Spleen (tissue), 13 donors: ENCODE results near the gene ILDR1. TPM values are rescaled to one million over a fixed set of nuclear protein-coding genes. Genes with fewer than 3 reads are reported as not detected.

Source experiments
- DNase-seq: peaks from one replicate; pipeline ENCODE4 v3.0.0-alpha.2; 2020
- H3K27ac ChIP-seq, 8 donors: fragments of 200-600 bp; sonication (generic) in 7 of 8; 1 replicate in 4 of 8; 2 replicates in 4 of 8; pipeline versions ENCODE4 v1.5.0 to v1.8.0; 2016 to 2021; ENCODE audit warnings: inconsistent platforms in 4 of 8, mild to moderate bottlenecking in 4 of 8, moderate library complexity in 1 of 8
- H3K27me3 ChIP-seq, 7 donors: fragments of 200-600 bp; sonication (generic) in 6 of 7; replicated peaks in 1 of 7; 1 replicate in 4 of 7; 2 replicates in 3 of 7; pipeline versions ENCODE4 v1.5.0 to v1.8.0; 2016 to 2021; ENCODE audit warnings: inconsistent platforms in 3 of 7, mild to moderate bottlenecking in 1 of 7
- H3K36me3 ChIP-seq, 6 donors: fragments of 200-600 bp; sonication (generic) in 5 of 6; 1 replicate in 4 of 6; 2 replicates in 2 of 6; pipeline versions ENCODE4 v1.5.0 to v1.8.0; 2016 to 2021; ENCODE audit warnings: inconsistent platforms in 2 of 6
- H3K4me1 ChIP-seq, 6 donors: fragments of 200-600 bp; sonication (generic) in 5 of 6; 1 replicate in 3 of 6; 2 replicates in 3 of 6; pipeline versions ENCODE4 v1.5.0 to v1.8.0; 2016 to 2021; ENCODE audit warnings: inconsistent platforms in 3 of 6
- H3K4me3 ChIP-seq, 8 donors: fragments of 200-600 bp; sonication (generic) in 7 of 8; 1 replicate in 4 of 8; 2 replicates in 4 of 8; pipeline versions ENCODE4 v1.5.0 to v1.8.0; 2016 to 2021; ENCODE audit warnings: inconsistent platforms in 4 of 8, mild to moderate bottlenecking in 4 of 8, moderate library complexity in 2 of 8
- H3K9me3 ChIP-seq, 8 donors: fragments of 200-600 bp; sonication (generic) in 7 of 8; 1 replicate in 4 of 8; 2 replicates in 4 of 8; pipeline versions ENCODE4 v1.5.0 to v1.8.0; 2016 to 2021; ENCODE audit warnings: inconsistent platforms in 4 of 8
- CTCF ChIP-seq, 11 experiments: fragments of 200-600 bp in 7 of 11; fragments of 450-650 bp in 4 of 11; sonication (generic) in 4 of 11; IDR thresholded peaks in 8 of 11; conservative IDR thresholded peaks in 3 of 11; 1 replicate in 7 of 11; 2 replicates in 4 of 11; pipeline versions ENCODE4 v1.4.0 to v1.8.0; 2016 to 2021; ENCODE audit warnings: antibody characterized with exemption in 11 of 11, inconsistent platforms in 4 of 11, mild to moderate bottlenecking in 1 of 11
- POLR2A ChIP-seq, 3 donors: fragments of 450-650 bp; IDR thresholded peaks; one replicate each; pipeline ENCODE4 v1.5.1; 2017; ENCODE audit warnings: antibody characterized with exemption in 3 of 3, mild to moderate bottlenecking in 1 of 3
- POLR2AphosphoS5 ChIP-seq, 3 donors: sonication (generic); formaldehyde crosslinking; IDR thresholded peaks; one replicate each; pipeline ENCODE4 v1.5.1; 2017; ENCODE audit warnings: antibody characterized with exemption in 3 of 3
- WGBS, 5 donors: extraction: QIAGEN DNeasy Blood & Tissue Kit in 3 of 5; methylation state at CpG; one replicate each; pipeline versions ENCODE4 v1.1.5 to v1.1.7; 2013 to 2018; 5-methylcytosine and 5-hydroxymethylcytosine counted together
- intact Hi-C: fragments of 100-400 bp; cut with DNase I; formaldehyde crosslinking; loops from one replicate; pipeline ENCODE4 v1.15.0; 2023; ENCODE audit warnings: low total_unique reads
- long read RNA-seq, 2 donors: transcript quantifications; one replicate each; lab custom pipeline, GENCODE V29; 2026
- polyA plus RNA-seq, 3 donors: library from polyadenylated mRNA; stranded (reverse); fragments of 200-250 nt; gene quantifications; one replicate each; pipeline ENCODE4 v1.2.1, GENCODE V29; 2013
- total RNA-seq, 7 donors: library from RNA; depleted of rRNA in 3 of 7; stranded (reverse); fragments of >200 nt in 3 of 7; fragmentation: NEBNext Ultra II Directional in 4 of 7; extraction: Animal tissue kit (Norgen Biotek cat#: 25700) in 4 of 7; gene quantifications; one replicate each; pipeline versions ENCODE4 v1.1.0 to v1.2.1, GENCODE V29; 2016 to 2021
- donor health status: healthy with polysubstance abuse.
- donor health status: DM: no; HTN: no; CAD: no; lungs with moderate emphysema.
- donor health status: DM: no; HTN: no; CAD: no.
- donor health status: Bipolar disorder and iron deficiency.
- donor health status: healthy.
- donor health status: DM: no; HTN: no; CAD: no.
- donor health status: DM: yes; HTN: yes; CAD: no.

The ILDR1 gene
- total RNA-seq (1 to 10 TPM in 5 of 7 donors, under 1 TPM in 2; 0.60 to 3.1 (median 1.2) TPM), polyA plus RNA-seq (under 1 TPM; 0.26 to 0.86 (median 0.56) TPM)
- long read RNA-seq, donor 1 = 0 reads
- long read RNA-seq, donor 2 = 0 reads

- Histone ChIP-seq H3K27ac (peak within 1 kb of the TSS in 2 of 8 donors; percentile 15 to 26), H3K4me1 (peaks cover 4 to 26% (median 9%) of the 10 kb centered on the region in 6 donors), H3K36me3 (no peaks in the 10 kb centered on the region), H3K27me3 (peaks cover 0 to 19% (median 9%) of the 10 kb centered on the region in 7 donors), H3K4me3 (peak within 1 kb of the TSS in 7 of 8 donors; percentile 3 to 67 (median 27)), H3K9me3 (no peaks in the 10 kb centered on the region)
- intact Hi-C loops = no loop called here
- 6 to 29% (median 18%) methylated on average over 21 to 43 of the region's 43 CpGs for WGBS, 5 donors
- TF ChIP-seq POLR2AphosphoS5 (IDR thresholded peaks at IDR 0.05) (peak in 2 of 3 donors; percentile 32 to 69), POLR2A (IDR thresholded peaks at IDR 0.05) (no peak), CTCF (IDR thresholded peaks at IDR 0.05 in 8 of 11, conservative IDR thresholded peaks at IDR 0.05 in 3 of 11) (no peak)
- DNase-seq = peak; percentile 88
Measured at GRCh38 chr3:122021811-122022401, at the start of gene ILDR1. Gene ILDR1 (minus strand): TSS chr3:122022247. CDS start chr3:122022077, 170 bp downstream.

GRCh38 chr3:122067588-122068240, 45.7 kb upstream of the ILDR1 start:
- no peak for DNase-seq
- no peaks in the 10 kb centered on the region for H3K36me3 ChIP-seq
- peak overlapping the region in 5 of 8 donors; percentile 16 to 75 (median 60) for H3K27ac ChIP-seq
- 30 to 39% (median 33%) methylated on average over 2 of the region's 2 CpGs for WGBS, 5 donors
- intact Hi-C loops = no loop called here
- TF ChIP-seq POLR2AphosphoS5 (IDR thresholded peaks at IDR 0.05) (no peak), POLR2A (IDR thresholded peaks at IDR 0.05) (no peak), CTCF (IDR thresholded peaks at IDR 0.05 in 8 of 11, conservative IDR thresholded peaks at IDR 0.05 in 3 of 11) (no peak)
- H3K9me3 ChIP-seq = no peaks in the 10 kb centered on the region
- H3K27me3 ChIP-seq = no peaks in the 10 kb centered on the region
- peaks cover 0 to 42% (median 26%) of the 10 kb centered on the region in 6 donors for H3K4me1 ChIP-seq
- H3K4me3 ChIP-seq = peak overlapping the region in 1 of 8 donors; percentile 29

GRCh38 chr3:122067214-122067550, 45.1 kb upstream of the ILDR1 start:
- WGBS, 5 donors = 19 to 35% (median 31%) methylated on average over 5 of the region's 5 CpGs
- Histone ChIP-seq H3K36me3 (no peaks in the 10 kb centered on the region), H3K4me1 (peaks cover 0 to 42% (median 26%) of the 10 kb centered on the region in 6 donors), H3K27me3 (no peaks in the 10 kb centered on the region), H3K4me3 (peak overlapping the region in 1 of 8 donors; percentile 29), H3K9me3 (no peaks in the 10 kb centered on the region), H3K27ac (peak overlapping the region in 4 of 8 donors; percentile 50 to 75 (median 64))
- intact Hi-C loops = no loop called here
- DNase-seq = no peak
- TF ChIP-seq POLR2A (IDR thresholded peaks at IDR 0.05) = no peak
- TF ChIP-seq POLR2AphosphoS5 (IDR thresholded peaks at IDR 0.05) = no peak
- TF ChIP-seq CTCF (IDR thresholded peaks at IDR 0.05 in 8 of 11, conservative IDR thresholded peaks at IDR 0.05 in 3 of 11) = no peak
